HG03135 (cell line): Measurements from ENCODE around the gene PTF1A.

ENCODE experiments used
- ATAC-seq: cut with Tn5 transposase; IDR thresholded peaks from one replicate; pipeline ENCODE4 v1.9.1; 2021; ENCODE audit warnings: mild to moderate bottlenecking, moderate library complexity; ENCODE audit not compliant: unreplicated experiment

Gene PTF1A

GRCh38 chr10:23191764-23192711 is at the start of gene PTF1A:
TSS of gene PTF1A (plus strand) at chr10:23192312. CDS start at chr10:23192531, 219 bp downstream.
- no peak for ATAC-seq

- ATAC-seq: no peak
These were observed 45.9 kb upstream of the PTF1A start for GRCh38 chr10:23146258-23146657.

GRCh38 chr10:23147035-23147434 is 45.1 kb upstream of the PTF1A start:
- no peak for ATAC-seq

GRCh38 chr10:23148214-23148613 is 43.9 kb upstream of the PTF1A start:
- ATAC-seq: no peak

- no peak for ATAC-seq
These were observed 42.0 kb upstream of the PTF1A start for GRCh38 chr10:23150091-23150490.

- ATAC-seq: no peak
These were observed 41.5 kb upstream of the PTF1A start for GRCh38 chr10:23150610-23151009.

- ATAC-seq: no peak
These were observed 41.0 kb upstream of the PTF1A start for GRCh38 chr10:23151071-23151470.

GRCh38 chr10:23155169-23155568 is 36.9 kb upstream of the PTF1A start:
- no peak for ATAC-seq

GRCh38 chr10:23156447-23157150 is 35.5 kb upstream of the PTF1A start:
- ATAC-seq: no peak

- no peak for ATAC-seq
These were observed 34.9 kb upstream of the PTF1A start for GRCh38 chr10:23157239-23157681.

- ATAC-seq: no peak
These were observed 34.3 kb upstream of the PTF1A start for GRCh38 chr10:23157691-23158369.

- ATAC-seq: peak; percentile 60
These were observed 33.7 kb upstream of the PTF1A start for GRCh38 chr10:23158370-23158769.

- ATAC-seq: no peak
These were observed 20.8 kb upstream of the PTF1A start for GRCh38 chr10:23171232-23171876.

GRCh38 chr10:23172429-23173213 is 19.5 kb upstream of the PTF1A start:
- ATAC-seq: no peak

GRCh38 chr10:23173214-23174073 is 18.7 kb upstream of the PTF1A start:
- ATAC-seq: no peak

GRCh38 chr10:23174074-23174976 is 17.8 kb upstream of the PTF1A start:
- ATAC-seq: no peak

GRCh38 chr10:23174977-23175512 is 17.1 kb upstream of the PTF1A start:
- no peak for ATAC-seq

- ATAC-seq: no peak
These were observed 5.9 kb upstream of the PTF1A start for GRCh38 chr10:23186178-23186577.
